Urinary bladder (tissue), 4 donors: Measurements from ENCODE around the gene SEC62. TPM values are rescaled to one million over a fixed set of nuclear protein-coding genes. Genes with fewer than 3 reads are reported as not detected.

Source experiments
- DNase-seq: peaks from one replicate; pipeline ENCODE4 v3.0.0-alpha.2; 2015; ENCODE audit errors: extremely low spot score
- H3K27ac ChIP-seq: one replicate; pipeline ENCODE4 v1.5.1; 2013; ENCODE audit warnings: low read depth, mild to moderate bottlenecking, moderate library complexity
- H3K36me3 ChIP-seq: one replicate; pipeline ENCODE4 v1.6.1; 2013; ENCODE audit warnings: mild to moderate bottlenecking, moderate library complexity; ENCODE audit not compliant: insufficient read depth
- H3K4me1 ChIP-seq: one replicate; pipeline ENCODE4 v1.6.1; 2013; ENCODE audit warnings: mild to moderate bottlenecking, moderate library complexity; ENCODE audit not compliant: insufficient read depth
- H3K4me3 ChIP-seq: one replicate; pipeline ENCODE4 v1.5.1; 2013; ENCODE audit warnings: low read depth, low read length
- WGBS: extraction: QIAGEN DNeasy Blood & Tissue Kit; methylation state at CpG from one replicate; pipeline ENCODE4 v1.1.7; 2013; 5-methylcytosine and 5-hydroxymethylcytosine counted together
- polyA plus RNA-seq: library from polyadenylated mRNA; stranded (reverse); fragments of 200-250 nt; gene quantifications from one replicate; pipeline ENCODE4 v1.2.3, GENCODE V29; 2013
- total RNA-seq: library from RNA; depleted of rRNA; stranded (reverse); fragments of >200 nt; gene quantifications from one replicate; pipeline ENCODE4 v1.2.3, GENCODE V29; 2014
- donor health status: healthy with polysubstance abuse.
- donor health status: healthy.

Gene SEC62
- total and polyA plus RNA-seq, 2 donors = 65.5 to 78.9 TPM

GRCh38 chr3:169990431-169990830, 23.8 kb downstream of the SEC62 start:
- no peak for DNase-seq
- H3K4me1 ChIP-seq = no peaks in the 10 kb centered on the region
- H3K27ac ChIP-seq = no peak overlapping the region
- no peak overlapping the region for H3K4me3 ChIP-seq
- WGBS = 95% methylated on average over 4 of the region's 4 CpGs
- H3K36me3 ChIP-seq = peaks cover 3% of the 10 kb centered on the region

DNA sequence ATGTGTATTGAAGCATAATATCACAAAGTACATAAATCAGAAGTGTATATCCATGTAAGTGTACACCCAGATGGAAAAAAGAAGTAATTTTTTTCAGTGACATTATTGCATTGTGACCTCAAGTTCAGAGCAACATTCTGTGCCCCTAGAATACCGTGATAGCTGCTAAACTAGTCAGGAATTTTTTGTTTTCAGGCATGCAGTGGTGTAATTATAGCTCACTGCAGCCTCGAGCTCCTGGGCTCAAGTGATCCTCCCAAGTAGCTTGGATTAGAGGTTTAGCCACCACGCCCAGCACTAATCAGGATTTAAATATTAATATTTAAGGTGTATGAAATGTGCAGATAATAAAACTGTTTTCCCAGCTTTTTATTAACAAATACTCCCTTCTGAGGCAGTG, 25.5 kb downstream of the SEC62 start:
- WGBS = 66% methylated on average over 3 of the region's 3 CpGs
- H3K4me1 ChIP-seq = no peaks in the 10 kb centered on the region
- no peak overlapping the region for H3K4me3 ChIP-seq

DNA sequence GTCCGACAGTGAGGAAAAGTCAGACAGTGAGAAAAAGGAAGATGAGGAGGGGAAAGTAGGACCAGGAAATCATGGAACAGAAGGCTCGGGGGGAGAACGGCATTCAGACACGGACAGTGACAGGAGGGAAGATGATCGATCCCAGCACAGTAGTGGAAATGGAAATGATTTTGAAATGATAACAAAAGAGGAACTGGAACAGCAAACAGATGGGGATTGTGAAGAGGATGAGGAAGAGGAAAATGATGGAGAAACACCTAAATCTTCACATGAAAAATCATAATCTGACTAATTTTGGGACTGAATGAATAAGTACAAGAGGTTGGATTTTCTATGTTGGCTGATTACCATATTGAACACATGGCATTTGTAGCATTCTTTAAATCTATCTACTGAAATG, 26.2 kb downstream of the SEC62 start:
- WGBS = 81% methylated on average over 5 of the region's 5 CpGs
- Histone ChIP-seq H3K36me3 (peaks cover 2% of the 10 kb centered on the region), H3K4me1 (no peaks in the 10 kb centered on the region), H3K4me3 (no peak overlapping the region), H3K27ac (no peak overlapping the region)
- DNase-seq = no peak

More for the DNA sequence above, 25.5 kb downstream of the SEC62 start:
- Histone ChIP-seq H3K27ac (no peak overlapping the region), H3K36me3 (peaks cover 3% of the 10 kb centered on the region)
- no peak for DNase-seq

- no peak overlapping the region for H3K27ac ChIP-seq
- no peak overlapping the region for H3K4me3 ChIP-seq
- no peaks in the 10 kb centered on the region for H3K36me3 ChIP-seq
- no peak for DNase-seq
- no peaks in the 10 kb centered on the region for H3K4me1 ChIP-seq
- 86% methylated on average over 3 of the region's 3 CpGs for WGBS
These were observed 27.2 kb downstream of the SEC62 start for GRCh38 chr3:169993761-169994160.

DNA sequence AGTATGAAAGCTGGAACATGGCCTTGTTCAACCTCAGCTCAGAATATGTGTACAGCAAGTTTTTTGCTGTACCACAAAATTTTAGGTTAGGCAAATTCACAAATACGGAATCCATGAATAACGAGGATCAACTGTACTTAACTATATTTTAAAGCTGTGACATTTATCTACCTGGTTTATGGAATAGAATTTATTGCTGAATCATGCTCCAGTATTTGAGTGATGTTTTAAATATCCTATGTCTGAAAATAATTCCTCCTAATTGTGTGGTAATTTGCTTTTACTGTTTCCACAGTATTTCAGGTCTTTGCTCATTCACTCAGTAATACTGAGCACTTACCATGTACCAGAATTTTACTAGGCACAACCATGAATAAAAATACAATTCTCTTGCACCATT, 29.5 kb downstream of the SEC62 start:
- no peak overlapping the region for H3K4me3 ChIP-seq
- H3K36me3 ChIP-seq = no peaks in the 10 kb centered on the region
- DNase-seq = no peak
- no peaks in the 10 kb centered on the region for H3K4me1 ChIP-seq
- 95% methylated on average over 2 of the region's 2 CpGs for WGBS
- H3K27ac ChIP-seq = no peak overlapping the region

GRCh38 chr3:169998668-169999131, 32.1 kb downstream of the SEC62 start:
- no peaks in the 10 kb centered on the region for H3K4me1 ChIP-seq
- 61% methylated on average over 2 of the region's 2 CpGs for WGBS
- H3K36me3 ChIP-seq = no peaks in the 10 kb centered on the region
- H3K27ac ChIP-seq = no peak overlapping the region
- H3K4me3 ChIP-seq = no peak overlapping the region
- DNase-seq = no peak

- DNase-seq = no peak
- Histone ChIP-seq H3K27ac (no peak overlapping the region), H3K4me1 (no peaks in the 10 kb centered on the region), H3K4me3 (no peak overlapping the region), H3K36me3 (no peaks in the 10 kb centered on the region)
- 99% methylated on average over 1 of the region's 1 CpG for WGBS
These were observed 32.8 kb downstream of the SEC62 start for GRCh38 chr3:169999433-169999832.

- H3K4me1 ChIP-seq = no peaks in the 10 kb centered on the region
- DNase-seq = no peak
- 97% methylated on average over 2 of the region's 2 CpGs for WGBS
- no peak overlapping the region for H3K4me3 ChIP-seq
- no peaks in the 10 kb centered on the region for H3K36me3 ChIP-seq
- H3K27ac ChIP-seq = no peak overlapping the region
These were observed 33.4 kb downstream of the SEC62 start for GRCh38 chr3:170000051-170000450.

DNA sequence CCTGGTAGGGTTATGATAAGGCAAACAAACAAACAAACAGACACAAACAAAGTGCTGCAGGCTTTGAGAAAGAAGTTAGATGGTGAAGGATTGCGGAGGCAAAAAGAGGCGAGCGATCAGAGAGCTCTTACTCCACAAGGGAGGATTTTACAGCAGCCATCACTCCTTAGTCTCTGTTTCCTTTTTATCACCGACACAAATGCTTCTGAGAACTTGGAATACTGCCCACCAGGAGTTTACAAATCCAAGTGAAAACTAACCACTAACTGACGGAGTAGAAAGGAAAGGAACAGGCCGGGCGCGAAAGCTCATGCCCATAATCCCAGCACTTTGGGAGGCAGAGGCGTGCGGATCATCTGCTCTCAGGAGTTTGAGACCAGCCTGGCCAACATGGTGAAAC, 35.6 kb downstream of the SEC62 start:
- no peaks in the 10 kb centered on the region for H3K4me1 ChIP-seq
- DNase-seq = no peak
- 58% methylated on average over 10 of the region's 10 CpGs for WGBS
- no peak overlapping the region for H3K27ac ChIP-seq
- H3K36me3 ChIP-seq = no peaks in the 10 kb centered on the region
- H3K4me3 ChIP-seq = no peak overlapping the region

DNA sequence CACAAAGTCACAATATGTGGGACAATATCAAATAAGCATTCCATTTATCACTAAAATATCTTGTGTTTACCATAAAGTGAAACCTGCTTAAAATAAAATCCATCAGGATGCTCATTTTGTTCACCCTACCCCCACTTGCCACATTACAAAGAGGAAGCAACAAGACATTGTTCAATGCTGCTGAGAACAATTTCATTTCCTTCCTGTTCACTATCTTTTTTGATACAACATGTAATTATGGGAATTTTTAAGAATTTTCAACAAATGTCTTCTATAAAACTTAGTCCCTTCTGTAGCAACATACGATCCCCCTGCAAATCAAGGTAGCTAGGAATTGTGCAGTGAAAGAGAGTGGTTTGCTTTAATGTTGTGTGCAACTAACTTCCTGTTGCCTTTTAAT, 36.3 kb downstream of the SEC62 start:
- Histone ChIP-seq H3K4me1 (no peaks in the 10 kb centered on the region), H3K27ac (no peak overlapping the region), H3K4me3 (no peak overlapping the region), H3K36me3 (no peaks in the 10 kb centered on the region)
- DNase-seq = no peak
- 59% methylated on average over 1 of the region's 1 CpG for WGBS

GRCh38 chr3:170003881-170004356, 37.3 kb downstream of the SEC62 start:
- H3K4me1 ChIP-seq = no peaks in the 10 kb centered on the region
- no peak for DNase-seq
- no peaks in the 10 kb centered on the region for H3K36me3 ChIP-seq
- 69% methylated on average over 2 of the region's 2 CpGs for WGBS
- H3K4me3 ChIP-seq = no peak overlapping the region
- no peak overlapping the region for H3K27ac ChIP-seq

GRCh38 chr3:170007031-170007663, 40.5 kb downstream of the SEC62 start:
- DNase-seq = no peak
- H3K36me3 ChIP-seq = no peaks in the 10 kb centered on the region
- 71% methylated on average over 7 of the region's 7 CpGs for WGBS
- no peak overlapping the region for H3K27ac ChIP-seq
- no peak overlapping the region for H3K4me3 ChIP-seq
- H3K4me1 ChIP-seq = no peaks in the 10 kb centered on the region

GRCh38 chr3:170010498-170010897, 43.9 kb downstream of the SEC62 start:
- WGBS = 88% methylated on average over 4 of the region's 4 CpGs

GRCh38 chr3:170012683-170013400, 46.2 kb downstream of the SEC62 start:
- Histone ChIP-seq H3K4me1 (no peaks in the 10 kb centered on the region), H3K36me3 (no peaks in the 10 kb centered on the region), H3K4me3 (no peak overlapping the region), H3K27ac (no peak overlapping the region)
- no peak for DNase-seq
- WGBS = 55% methylated on average over 7 of the region's 7 CpGs

More at GRCh38 chr3:170010498-170010897, 43.9 kb downstream of the SEC62 start:
- Histone ChIP-seq H3K4me3 (no peak overlapping the region), H3K27ac (no peak overlapping the region), H3K4me1 (no peaks in the 10 kb centered on the region), H3K36me3 (no peaks in the 10 kb centered on the region)
- DNase-seq = no peak
